Thyroid gland (tissue), 4 donors: ENCODE data around the gene LRRC4C.

Experiments used
- CTCF ChIP-seq, 6 experiments: fragments of 200-600 bp in 3 of 6; fragments of 450-650 bp in 3 of 6; sonication (generic) in 3 of 6; IDR thresholded peaks; one replicate each; pipeline ENCODE4 v1.5.1; 2016 to 2019; ENCODE audit warnings: antibody characterized with exemption in 6 of 6, mild to moderate bottlenecking in 2 of 6, inconsistent platforms in 1 of 6, moderate library complexity in 1 of 6
- POLR2A ChIP-seq, 2 donors: fragments of 450-650 bp; IDR thresholded peaks; one replicate each; pipeline ENCODE4 v1.6.1; 2017; ENCODE audit warnings: antibody characterized with exemption in 2 of 2, mild to moderate bottlenecking in 2 of 2, moderate library complexity in 1 of 2

GRCh38 chr11:40827116-40827515, 632.3 kb downstream of the LRRC4C start:
- TF ChIP-seq CTCF (IDR thresholded peaks at IDR 0.05) (no peak), POLR2A (IDR thresholded peaks at IDR 0.05) (no peak)
